GM23338 (cell line): Measurements from ENCODE around the gene KLHL6. TPM values are rescaled to one million over a fixed set of nuclear protein-coding genes. Genes with fewer than 3 reads are reported as not detected.

Experiments
- ATAC-seq: fragments of 200-7000 bp; cut with Tn5 transposase; 3 replicates; pipeline ENCODE4 v1.9.1; 2020
- DNase-seq: peaks from one replicate; pipeline ENCODE4 v3.0.0-alpha.2; 2015; ENCODE audit warnings: low spot score
- H2AFZ ChIP-seq: fragments of 200-600 bp; sonication (generic); 2 replicates; pipeline ENCODE4 v1.8.0; 2016; ENCODE audit warnings: antibody characterized with exemption, mild to moderate bottlenecking, moderate library complexity
- H3F3A ChIP-seq: fragments of 200-600 bp; sonication (generic); replicated peaks from 2 replicates; pipeline ENCODE4 v1.8.0; 2017; ENCODE audit warnings: antibody characterized with exemption, mixed run types, low read depth
- H3K27ac ChIP-seq: fragments of 200-600 bp; sonication (generic); 2 replicates; pipeline ENCODE4 v1.6.1; 2016; ENCODE audit warnings: low read depth
- H3K27me3 ChIP-seq: fragments of 200-600 bp; sonication (generic); 2 replicates; pipeline ENCODE4 v1.8.0; 2016; ENCODE audit warnings: mild to moderate bottlenecking, mixed run types, moderate library complexity; ENCODE audit not compliant: insufficient read depth
- H3K36me3 ChIP-seq: fragments of 200-600 bp; sonication (generic); 2 replicates; pipeline ENCODE4 v1.8.0; 2016; ENCODE audit warnings: mild to moderate bottlenecking; ENCODE audit not compliant: insufficient read depth
- H3K4me1 ChIP-seq: fragments of 200-600 bp; sonication (generic); 2 replicates; pipeline ENCODE4 v1.8.0; 2016; ENCODE audit warnings: mild to moderate bottlenecking, moderate library complexity; ENCODE audit not compliant: insufficient read depth
- H3K4me2 ChIP-seq: fragments of 200-600 bp; sonication (generic); 2 replicates; pipeline ENCODE4 v1.7.1; 2017; ENCODE audit warnings: mixed run types
- H3K4me3 ChIP-seq: fragments of 200-600 bp; sonication (generic); 2 replicates; pipeline ENCODE4 v1.6.1; 2016; ENCODE audit warnings: mixed run types
- H3K79me2 ChIP-seq: fragments of 200-600 bp; sonication (generic); replicated peaks from 2 replicates; pipeline ENCODE4 v1.8.0; 2017; ENCODE audit warnings: mild to moderate bottlenecking; ENCODE audit not compliant: insufficient read depth
- H3K9me2 ChIP-seq: fragments of 200-600 bp; sonication (generic); 2 replicates; pipeline ENCODE4 v1.8.0; 2017; ENCODE audit not compliant: insufficient read depth
- H4K20me1 ChIP-seq: fragments of 200-600 bp; sonication (generic); replicated peaks from 2 replicates; pipeline ENCODE4 v1.8.0; 2017; ENCODE audit warnings: mild to moderate bottlenecking; ENCODE audit not compliant: insufficient read depth
- H3K27ac Mint-ChIP-seq: 2 replicates; pipeline ENCODE4 v1.8.0; 2020; ENCODE audit warnings: inconsistent platforms, mild to moderate bottlenecking, moderate library complexity, mixed read lengths
- H3K27me3 Mint-ChIP-seq: 3 replicates; pipeline ENCODE4 v1.8.0; 2022; ENCODE audit warnings: low read depth, mild to moderate bottlenecking, moderate library complexity, mixed read lengths, inconsistent platforms; ENCODE audit not compliant: insufficient read depth, poor library complexity
- H3K36me3 Mint-ChIP-seq: 3 replicates; pipeline ENCODE4 v1.8.0; 2021; ENCODE audit warnings: low read depth, mild to moderate bottlenecking, inconsistent platforms, moderate library complexity, mixed read lengths
- H3K4me1 Mint-ChIP-seq: 3 replicates; pipeline ENCODE4 v1.8.0; 2020; ENCODE audit warnings: mild to moderate bottlenecking, inconsistent platforms, mixed read lengths
- H3K4me3 Mint-ChIP-seq: 3 replicates; pipeline ENCODE4 v1.8.0; 2021; ENCODE audit warnings: moderate library complexity, mild to moderate bottlenecking, inconsistent platforms, mixed read lengths
- H3K9me3 Mint-ChIP-seq: 3 replicates; pipeline ENCODE4 v1.8.0; 2020; ENCODE audit warnings: moderate library complexity, mild to moderate bottlenecking, inconsistent platforms, mixed read lengths
- CREB1 ChIP-seq: fragments of 250-450 bp; sonication (Bioruptor Pico); IDR thresholded peaks from 2 replicates; pipeline ENCODE4 v1.5.0; 2020; ENCODE audit warnings: low read depth, mild to moderate bottlenecking, moderate library complexity
- EZH2 ChIP-seq: fragments of 200-600 bp; sonication (generic); IDR thresholded peaks from one replicate; pipeline ENCODE4 v1.8.0; 2017; ENCODE audit warnings: antibody characterized with exemption, mild to moderate bottlenecking, low read depth; ENCODE audit not compliant: unreplicated experiment
- EZH2phosphoT487 ChIP-seq: fragments of 200-600 bp; sonication (generic); IDR thresholded peaks from one replicate; pipeline ENCODE4 v1.8.1; 2018; ENCODE audit warnings: antibody characterized with exemption; ENCODE audit not compliant: unreplicated experiment
- JUNB ChIP-seq: IDR thresholded peaks from one replicate; pipeline ENCODE4 v1.6.1; 2016; ENCODE audit warnings: antibody characterized with exemption; ENCODE audit not compliant: unreplicated experiment
- NANOG ChIP-seq: IDR thresholded peaks from 2 replicates; pipeline ENCODE4 v1.6.1; 2016; ENCODE audit warnings: antibody characterized with exemption, borderline replicate concordance
- POLR2AphosphoS5 ChIP-seq: IDR thresholded peaks from 2 replicates; pipeline ENCODE4 v1.6.1; 2016; ENCODE audit warnings: antibody characterized with exemption, low read depth
- STAT1 ChIP-seq: IDR thresholded peaks from one replicate; pipeline ENCODE4 v1.6.1; 2016; ENCODE audit warnings: antibody characterized with exemption; ENCODE audit not compliant: unreplicated experiment
- ZNF114 ChIP-seq: fragments of 250-450 bp; sonication (Bioruptor Pico); IDR thresholded peaks from 2 replicates; pipeline ENCODE4 v1.5.0; 2020; ENCODE audit warnings: mild to moderate bottlenecking, moderate library complexity
- ZNF331 ChIP-seq: fragments of 250-450 bp; sonication (Bioruptor Pico); IDR thresholded peaks from 2 replicates; pipeline ENCODE4 v1.5.0; 2020; ENCODE audit warnings: low read depth, mild to moderate bottlenecking, moderate library complexity
- polyA plus RNA-seq: library from polyadenylated mRNA; unstranded; fragments of >200 nt; fragmentation: Nextera tagmentation; extraction: Ambion mirVana; gene quantifications from 2 replicates; pipeline ENCODE4 v1.2.1, GENCODE V29; 2016
- total RNA-seq: library from RNA; depleted of rRNA; stranded (reverse); fragments of >200 nt; shearing (Covaris generic); gene quantifications from 2 replicates; pipeline ENCODE4 v1.2.3, GENCODE V29; 2014
- TF ChIP-seq, protein P1 (sequence below): fragments of 250-450 bp; sonication (Bioruptor Pico); IDR thresholded peaks from 2 replicates; pipeline ENCODE4 v1.5.0; 2020; ENCODE audit warnings: mild to moderate bottlenecking, moderate library complexity
- TF ChIP-seq, protein P2 (sequence below), 2 experiments: fragments of 200-600 bp in 1 of 2; sonication (generic) in 1 of 2; conservative IDR thresholded peaks; 2 replicates each; pipeline versions ENCODE4 v1.5.1 to v1.6.1; 2016 to 2017; ENCODE audit warnings: antibody characterized with exemption in 2 of 2, low read depth in 2 of 2, mild to moderate bottlenecking in 2 of 2, moderate library complexity in 1 of 2
- TF ChIP-seq, protein P3 (sequence below): IDR thresholded peaks from 2 replicates; pipeline ENCODE4 v1.6.1; 2016; ENCODE audit warnings: antibody characterized with exemption
- TF ChIP-seq, protein P4 (sequence below): IDR thresholded peaks from one replicate; pipeline ENCODE4 v1.6.1; 2018; ENCODE audit warnings: antibody characterized with exemption; ENCODE audit not compliant: unreplicated experiment

Gene KLHL6
- total and polyA plus RNA-seq, 2 experiments from 2014 or later = not detected

DNA sequence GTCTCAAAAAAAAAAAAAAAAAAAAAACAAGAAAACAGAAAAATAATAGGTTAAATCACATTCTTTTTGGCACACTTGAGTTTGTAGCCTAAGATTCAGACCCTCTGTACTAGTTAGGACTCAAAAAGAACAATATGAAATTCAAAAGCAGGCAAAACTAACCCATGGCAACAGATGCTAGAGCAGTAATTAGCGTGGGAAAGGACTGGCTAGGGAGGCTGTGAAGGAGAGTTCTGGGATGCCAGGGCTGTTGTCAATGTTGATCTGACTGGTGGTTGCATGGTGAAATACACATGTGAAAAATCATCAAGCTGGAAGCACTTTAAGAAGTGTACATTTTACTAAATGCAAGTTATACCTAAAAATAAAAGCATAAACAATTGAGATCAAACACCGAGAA, 35.6 kb downstream of the KLHL6 start:
- H3K27ac Mint-ChIP-seq = no peak overlapping the region

More for the DNA sequence above, 35.6 kb downstream of the KLHL6 start:
- H3K36me3 ChIP-seq = no peaks in the 10 kb centered on the region
- Mint-ChIP-seq H3K27me3 (peaks cover 3% of the 10 kb centered on the region), H3K4me3 (no peak overlapping the region), H3K4me1 (peaks cover 32% of the 10 kb centered on the region), H3K9me3 (no peaks in the 10 kb centered on the region), H3K36me3 (no peaks in the 10 kb centered on the region)
- H2AFZ ChIP-seq = no peak overlapping the region
- H4K20me1 ChIP-seq = no peaks in the 10 kb centered on the region
- TF ChIP-seq ZNF331 (CRISPR knock-in tag) = no peak
- TF ChIP-seq, protein P1, sequence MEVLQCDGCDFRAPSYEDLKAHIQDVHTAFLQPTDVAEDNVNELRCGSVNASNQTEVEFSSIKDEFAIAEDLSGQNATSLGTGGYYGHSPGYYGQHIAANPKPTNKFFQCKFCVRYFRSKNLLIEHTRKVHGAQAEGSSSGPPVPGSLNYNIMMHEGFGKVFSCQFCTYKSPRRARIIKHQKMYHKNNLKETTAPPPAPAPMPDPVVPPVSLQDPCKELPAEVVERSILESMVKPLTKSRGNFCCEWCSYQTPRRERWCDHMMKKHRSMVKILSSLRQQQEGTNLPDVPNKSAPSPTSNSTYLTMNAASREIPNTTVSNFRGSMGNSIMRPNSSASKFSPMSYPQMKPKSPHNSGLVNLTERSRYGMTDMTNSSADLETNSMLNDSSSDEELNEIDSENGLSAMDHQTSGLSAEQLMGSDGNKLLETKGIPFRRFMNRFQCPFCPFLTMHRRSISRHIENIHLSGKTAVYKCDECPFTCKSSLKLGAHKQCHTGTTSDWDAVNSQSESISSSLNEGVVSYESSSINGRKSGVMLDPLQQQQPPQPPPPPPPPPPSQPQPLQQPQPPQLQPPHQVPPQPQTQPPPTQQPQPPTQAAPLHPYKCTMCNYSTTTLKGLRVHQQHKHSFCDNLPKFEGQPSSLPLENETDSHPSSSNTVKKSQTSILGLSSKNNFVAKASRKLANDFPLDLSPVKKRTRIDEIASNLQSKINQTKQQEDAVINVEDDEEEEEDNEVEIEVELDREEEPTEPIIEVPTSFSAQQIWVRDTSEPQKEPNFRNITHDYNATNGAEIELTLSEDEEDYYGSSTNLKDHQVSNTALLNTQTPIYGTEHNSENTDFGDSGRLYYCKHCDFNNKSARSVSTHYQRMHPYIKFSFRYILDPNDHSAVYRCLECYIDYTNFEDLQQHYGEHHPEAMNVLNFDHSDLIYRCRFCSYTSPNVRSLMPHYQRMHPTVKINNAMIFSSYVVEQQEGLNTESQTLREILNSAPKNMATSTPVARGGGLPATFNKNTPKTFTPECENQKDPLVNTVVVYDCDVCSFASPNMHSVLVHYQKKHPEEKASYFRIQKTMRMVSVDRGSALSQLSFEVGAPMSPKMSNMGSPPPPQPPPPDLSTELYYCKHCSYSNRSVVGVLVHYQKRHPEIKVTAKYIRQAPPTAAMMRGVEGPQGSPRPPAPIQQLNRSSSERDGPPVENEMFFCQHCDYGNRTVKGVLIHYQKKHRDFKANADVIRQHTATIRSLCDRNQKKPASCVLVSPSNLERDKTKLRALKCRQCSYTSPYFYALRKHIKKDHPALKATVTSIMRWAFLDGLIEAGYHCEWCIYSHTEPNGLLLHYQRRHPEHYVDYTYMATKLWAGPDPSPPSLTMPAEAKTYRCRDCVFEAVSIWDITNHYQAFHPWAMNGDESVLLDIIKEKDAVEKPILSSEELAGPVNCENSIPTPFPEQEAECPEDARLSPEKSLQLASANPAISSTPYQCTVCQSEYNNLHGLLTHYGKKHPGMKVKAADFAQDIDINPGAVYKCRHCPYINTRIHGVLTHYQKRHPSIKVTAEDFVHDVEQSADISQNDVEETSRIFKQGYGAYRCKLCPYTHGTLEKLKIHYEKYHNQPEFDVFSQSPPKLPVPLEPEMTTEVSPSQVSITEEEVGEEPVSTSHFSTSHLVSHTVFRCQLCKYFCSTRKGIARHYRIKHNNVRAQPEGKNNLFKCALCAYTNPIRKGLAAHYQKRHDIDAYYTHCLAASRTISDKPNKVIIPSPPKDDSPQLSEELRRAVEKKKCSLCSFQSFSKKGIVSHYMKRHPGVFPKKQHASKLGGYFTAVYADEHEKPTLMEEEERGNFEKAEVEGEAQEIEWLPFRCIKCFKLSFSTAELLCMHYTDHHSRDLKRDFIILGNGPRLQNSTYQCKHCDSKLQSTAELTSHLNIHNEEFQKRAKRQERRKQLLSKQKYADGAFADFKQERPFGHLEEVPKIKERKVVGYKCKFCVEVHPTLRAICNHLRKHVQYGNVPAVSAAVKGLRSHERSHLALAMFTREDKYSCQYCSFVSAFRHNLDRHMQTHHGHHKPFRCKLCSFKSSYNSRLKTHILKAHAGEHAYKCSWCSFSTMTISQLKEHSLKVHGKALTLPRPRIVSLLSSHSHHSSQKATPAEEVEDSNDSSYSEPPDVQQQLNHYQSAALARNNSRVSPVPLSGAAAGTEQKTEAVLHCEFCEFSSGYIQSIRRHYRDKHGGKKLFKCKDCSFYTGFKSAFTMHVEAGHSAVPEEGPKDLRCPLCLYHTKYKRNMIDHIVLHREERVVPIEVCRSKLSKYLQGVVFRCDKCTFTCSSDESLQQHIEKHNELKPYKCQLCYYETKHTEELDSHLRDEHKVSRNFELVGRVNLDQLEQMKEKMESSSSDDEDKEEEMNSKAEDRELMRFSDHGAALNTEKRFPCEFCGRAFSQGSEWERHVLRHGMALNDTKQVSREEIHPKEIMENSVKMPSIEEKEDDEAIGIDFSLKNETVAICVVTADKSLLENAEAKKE (CRISPR knock-in tag) = no peak
- no peak for TF ChIP-seq NANOG
- TF ChIP-seq, protein P2, sequence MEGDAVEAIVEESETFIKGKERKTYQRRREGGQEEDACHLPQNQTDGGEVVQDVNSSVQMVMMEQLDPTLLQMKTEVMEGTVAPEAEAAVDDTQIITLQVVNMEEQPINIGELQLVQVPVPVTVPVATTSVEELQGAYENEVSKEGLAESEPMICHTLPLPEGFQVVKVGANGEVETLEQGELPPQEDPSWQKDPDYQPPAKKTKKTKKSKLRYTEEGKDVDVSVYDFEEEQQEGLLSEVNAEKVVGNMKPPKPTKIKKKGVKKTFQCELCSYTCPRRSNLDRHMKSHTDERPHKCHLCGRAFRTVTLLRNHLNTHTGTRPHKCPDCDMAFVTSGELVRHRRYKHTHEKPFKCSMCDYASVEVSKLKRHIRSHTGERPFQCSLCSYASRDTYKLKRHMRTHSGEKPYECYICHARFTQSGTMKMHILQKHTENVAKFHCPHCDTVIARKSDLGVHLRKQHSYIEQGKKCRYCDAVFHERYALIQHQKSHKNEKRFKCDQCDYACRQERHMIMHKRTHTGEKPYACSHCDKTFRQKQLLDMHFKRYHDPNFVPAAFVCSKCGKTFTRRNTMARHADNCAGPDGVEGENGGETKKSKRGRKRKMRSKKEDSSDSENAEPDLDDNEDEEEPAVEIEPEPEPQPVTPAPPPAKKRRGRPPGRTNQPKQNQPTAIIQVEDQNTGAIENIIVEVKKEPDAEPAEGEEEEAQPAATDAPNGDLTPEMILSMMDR (conservative IDR thresholded peaks at IDR 0.05; ENCODE audit: low read depth in 2 of 2) = no peak
- TF ChIP-seq ZNF114 (CRISPR knock-in tag) = no peak
- no peak for TF ChIP-seq STAT1
- TF ChIP-seq, protein P3, sequence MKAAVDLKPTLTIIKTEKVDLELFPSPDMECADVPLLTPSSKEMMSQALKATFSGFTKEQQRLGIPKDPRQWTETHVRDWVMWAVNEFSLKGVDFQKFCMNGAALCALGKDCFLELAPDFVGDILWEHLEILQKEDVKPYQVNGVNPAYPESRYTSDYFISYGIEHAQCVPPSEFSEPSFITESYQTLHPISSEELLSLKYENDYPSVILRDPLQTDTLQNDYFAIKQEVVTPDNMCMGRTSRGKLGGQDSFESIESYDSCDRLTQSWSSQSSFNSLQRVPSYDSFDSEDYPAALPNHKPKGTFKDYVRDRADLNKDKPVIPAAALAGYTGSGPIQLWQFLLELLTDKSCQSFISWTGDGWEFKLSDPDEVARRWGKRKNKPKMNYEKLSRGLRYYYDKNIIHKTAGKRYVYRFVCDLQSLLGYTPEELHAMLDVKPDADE = no peak
- TF ChIP-seq EZH2 = no peak
- TF ChIP-seq, protein P4, sequence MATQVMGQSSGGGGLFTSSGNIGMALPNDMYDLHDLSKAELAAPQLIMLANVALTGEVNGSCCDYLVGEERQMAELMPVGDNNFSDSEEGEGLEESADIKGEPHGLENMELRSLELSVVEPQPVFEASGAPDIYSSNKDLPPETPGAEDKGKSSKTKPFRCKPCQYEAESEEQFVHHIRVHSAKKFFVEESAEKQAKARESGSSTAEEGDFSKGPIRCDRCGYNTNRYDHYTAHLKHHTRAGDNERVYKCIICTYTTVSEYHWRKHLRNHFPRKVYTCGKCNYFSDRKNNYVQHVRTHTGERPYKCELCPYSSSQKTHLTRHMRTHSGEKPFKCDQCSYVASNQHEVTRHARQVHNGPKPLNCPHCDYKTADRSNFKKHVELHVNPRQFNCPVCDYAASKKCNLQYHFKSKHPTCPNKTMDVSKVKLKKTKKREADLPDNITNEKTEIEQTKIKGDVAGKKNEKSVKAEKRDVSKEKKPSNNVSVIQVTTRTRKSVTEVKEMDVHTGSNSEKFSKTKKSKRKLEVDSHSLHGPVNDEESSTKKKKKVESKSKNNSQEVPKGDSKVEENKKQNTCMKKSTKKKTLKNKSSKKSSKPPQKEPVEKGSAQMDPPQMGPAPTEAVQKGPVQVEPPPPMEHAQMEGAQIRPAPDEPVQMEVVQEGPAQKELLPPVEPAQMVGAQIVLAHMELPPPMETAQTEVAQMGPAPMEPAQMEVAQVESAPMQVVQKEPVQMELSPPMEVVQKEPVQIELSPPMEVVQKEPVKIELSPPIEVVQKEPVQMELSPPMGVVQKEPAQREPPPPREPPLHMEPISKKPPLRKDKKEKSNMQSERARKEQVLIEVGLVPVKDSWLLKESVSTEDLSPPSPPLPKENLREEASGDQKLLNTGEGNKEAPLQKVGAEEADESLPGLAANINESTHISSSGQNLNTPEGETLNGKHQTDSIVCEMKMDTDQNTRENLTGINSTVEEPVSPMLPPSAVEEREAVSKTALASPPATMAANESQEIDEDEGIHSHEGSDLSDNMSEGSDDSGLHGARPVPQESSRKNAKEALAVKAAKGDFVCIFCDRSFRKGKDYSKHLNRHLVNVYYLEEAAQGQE = no peak
- no peak for TF ChIP-seq CREB1
- no peak for TF ChIP-seq POLR2AphosphoS5
- no peak for TF ChIP-seq EZH2phosphoT487
- no peak for TF ChIP-seq JUNB
- H3K4me2 ChIP-seq = no peak overlapping the region
- no peak overlapping the region for H3K4me3 ChIP-seq
- DNase-seq (no peak), ATAC-seq (no peak)
- H3K27me3 ChIP-seq = no peaks in the 10 kb centered on the region
- peaks cover 12% of the 10 kb centered on the region for H3K4me1 ChIP-seq
- no peak overlapping the region for H3K27ac ChIP-seq
- H3K9me2 ChIP-seq = peaks cover 3% of the 10 kb centered on the region; the same call in 1 of the 2 replicates
- H3F3A ChIP-seq = 0 out of 2 replicates have a peak, but pooled peaks cover 4% of the 10 kb centered on the region
- H3K79me2 ChIP-seq = no peaks in the 10 kb centered on the region
